Activated CD4-positive, alpha-beta T cell treated with anti-CD3 and anti-CD28 coated beads, Interleukin-2, Interleukin-6, amounts not matched to agents 100 ng/mL and 50 ng/mL, durations not matched to agents 16 hours and 8 hours (primary cell): Measurements from ENCODE around the gene KCNT2.

Experiments
- DNase-seq: peaks from one replicate; pipeline ENCODE4 v3.0.0-alpha.2; 2020

The KCNT2 gene

GRCh38 chr1:196442366-196442765, 165.9 kb downstream of the KCNT2 start:
- DNase-seq = no peak

DNA sequence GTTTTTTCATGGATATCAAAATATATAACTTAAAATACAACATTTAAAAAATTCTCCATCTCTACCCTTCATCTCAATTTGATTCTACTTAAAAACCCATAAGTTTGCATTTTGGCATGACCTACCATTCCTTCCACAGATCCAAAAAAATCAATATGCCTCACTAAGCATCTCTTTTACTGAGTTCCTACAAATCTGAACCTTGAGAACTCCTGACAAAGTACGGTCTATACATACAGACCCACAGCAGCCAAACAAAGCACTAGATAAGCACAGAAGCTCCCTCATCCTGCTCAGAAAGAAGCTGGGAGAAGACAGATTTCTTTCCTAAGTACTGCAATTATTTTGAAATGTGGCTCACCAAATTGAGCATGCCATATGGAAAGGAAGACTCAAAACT, 167.5 kb downstream of the KCNT2 start:
- DNase-seq = no peak

DNA sequence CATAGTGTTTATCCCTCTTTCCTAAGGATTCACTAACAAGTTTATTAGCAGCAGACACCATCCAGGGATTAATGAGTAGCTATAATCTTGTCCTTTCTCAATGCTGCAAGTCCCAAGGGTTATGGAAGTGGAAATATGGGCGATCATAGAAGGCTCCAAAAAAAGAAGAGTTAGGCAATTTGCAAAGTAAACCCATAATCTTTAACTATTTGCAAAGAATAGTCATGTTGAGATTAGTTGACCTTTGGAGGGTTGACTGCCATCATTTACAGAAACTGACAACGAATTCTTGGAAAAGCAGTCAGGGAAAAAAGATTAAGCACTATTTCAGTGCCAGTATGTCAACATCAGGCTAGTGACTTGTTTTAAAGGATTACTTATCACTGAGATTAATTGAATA, 169.9 kb downstream of the KCNT2 start:
- no peak for DNase-seq

DNA sequence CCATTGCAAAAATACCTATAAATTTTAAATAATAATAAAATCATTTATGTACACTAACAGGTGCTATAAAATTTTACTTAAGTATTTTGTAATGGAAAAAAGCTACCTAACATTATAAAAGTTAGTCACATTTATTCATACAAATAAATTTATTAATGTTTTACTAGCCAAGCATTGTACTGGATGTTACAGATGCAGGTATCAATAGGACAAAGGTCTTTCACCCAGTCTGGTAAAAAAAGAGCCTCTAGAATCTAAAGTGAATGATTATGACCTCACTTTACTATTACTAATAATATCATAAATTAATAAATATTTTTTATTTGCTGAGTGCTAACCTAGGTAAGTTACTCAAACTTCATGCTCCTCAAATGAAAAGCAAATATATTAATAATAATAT, 170.6 kb downstream of the KCNT2 start:
- no peak for DNase-seq

DNA sequence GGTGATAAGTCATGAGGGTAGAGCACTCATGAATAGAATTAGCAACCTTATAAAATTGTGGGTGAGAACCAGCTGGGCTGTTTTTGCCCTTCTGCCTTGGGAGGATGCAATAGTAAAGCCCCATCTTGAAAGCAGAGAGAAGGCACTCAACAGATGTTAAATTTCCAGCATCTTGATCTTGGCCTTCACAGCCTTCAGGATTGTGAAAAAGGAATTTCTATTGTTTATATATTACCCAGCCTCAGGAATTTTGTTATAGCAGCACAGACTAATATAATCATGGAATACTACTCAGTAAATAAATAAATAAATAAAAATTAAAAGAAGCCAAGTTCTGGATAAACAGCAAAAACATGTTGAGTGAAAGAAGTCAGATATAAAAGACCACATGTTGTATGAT, 175.2 kb downstream of the KCNT2 start:
- no peak for DNase-seq

DNA sequence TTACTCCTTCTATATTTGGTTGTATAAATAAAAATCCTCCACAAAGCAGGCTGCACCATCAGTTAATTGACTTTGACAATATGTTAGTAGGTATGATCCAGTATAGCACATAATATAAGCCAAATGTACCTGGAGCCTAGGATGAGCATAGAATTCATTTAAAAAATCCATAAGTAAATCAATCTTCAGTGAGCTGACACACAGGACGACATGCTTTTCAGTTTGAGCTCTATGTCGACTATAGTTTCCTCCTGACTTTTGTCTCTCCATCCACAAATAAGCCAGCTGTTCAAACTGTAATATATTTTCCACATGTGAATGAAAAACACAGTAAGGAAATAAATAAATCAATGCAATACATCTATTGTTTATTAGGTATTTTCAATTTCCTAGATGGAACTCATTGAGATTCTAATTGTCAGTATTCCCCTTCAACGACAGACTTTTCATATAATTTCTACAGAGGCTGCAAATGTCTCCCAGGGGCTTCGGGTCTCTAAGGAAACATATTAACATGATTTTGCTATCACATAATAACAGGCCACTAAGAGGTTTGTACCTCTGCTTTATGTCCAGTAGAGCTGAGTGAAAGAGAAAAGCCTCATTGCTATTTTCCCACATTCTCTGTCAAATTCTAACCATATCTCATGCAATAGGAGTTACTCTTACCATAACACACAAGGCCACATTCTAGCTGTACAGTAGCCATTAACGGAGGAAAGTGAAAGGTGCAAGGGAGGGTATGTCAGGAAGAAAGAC, 180.1 kb downstream of the KCNT2 start:
- DNase-seq = no peak

DNA sequence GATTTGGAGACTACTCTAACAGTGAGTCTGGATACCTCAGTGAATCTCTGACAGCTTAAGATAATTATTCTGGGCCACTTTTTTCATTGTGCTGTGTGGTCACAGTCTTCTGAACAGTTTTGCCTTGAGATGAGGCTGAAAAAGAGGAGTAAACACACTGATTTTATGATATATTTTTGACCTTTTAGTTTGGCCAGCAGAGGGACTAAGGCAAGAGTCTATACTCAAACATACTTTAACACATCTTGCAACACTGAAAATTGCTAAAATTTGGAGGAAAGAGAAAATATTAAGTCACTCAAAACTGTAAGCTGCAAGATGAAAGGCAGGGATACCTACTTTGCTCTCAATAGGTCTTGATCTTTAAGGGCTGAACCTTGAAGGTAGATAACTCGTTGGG, 182.7 kb downstream of the KCNT2 start:
- no peak for DNase-seq

DNA sequence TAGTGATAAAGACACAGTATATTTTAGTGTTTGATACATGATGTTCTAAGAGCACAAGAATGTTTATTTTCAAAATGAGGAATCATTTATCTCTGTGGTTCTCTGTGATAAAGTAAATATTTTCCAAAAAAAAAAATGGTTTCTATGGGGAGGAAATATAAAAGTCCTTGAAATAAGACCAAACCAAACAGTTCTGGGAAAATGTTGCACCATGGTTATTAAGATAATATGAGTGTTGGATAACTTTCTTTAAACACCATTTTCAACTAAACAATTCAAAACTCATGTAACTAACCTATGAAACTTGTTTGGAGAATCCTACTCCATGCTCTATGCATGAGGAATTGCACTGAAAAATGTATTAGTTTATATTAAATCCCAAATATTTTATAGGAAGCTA, 184.6 kb downstream of the KCNT2 start:
- no peak for DNase-seq

DNA sequence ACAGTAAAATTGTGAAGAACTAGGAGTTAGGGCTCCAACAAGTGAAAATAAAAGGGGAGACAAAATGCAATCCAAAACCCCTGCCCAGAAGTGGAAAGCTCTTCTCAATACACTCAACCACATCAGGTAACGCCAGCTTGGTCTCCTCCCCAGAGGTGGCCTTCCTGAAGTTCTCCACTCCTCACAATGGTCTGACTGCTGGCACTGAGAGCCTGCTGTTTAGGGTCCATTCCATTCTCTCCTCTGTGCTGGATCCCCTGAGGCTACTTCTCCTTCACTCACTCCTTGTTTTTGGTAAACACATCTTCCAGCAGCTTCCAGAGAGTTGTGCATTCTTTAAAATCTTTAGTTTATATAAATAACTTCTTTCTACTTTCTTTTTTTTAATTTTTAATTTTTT, 189.5 kb downstream of the KCNT2 start:
- DNase-seq = no peak

DNA sequence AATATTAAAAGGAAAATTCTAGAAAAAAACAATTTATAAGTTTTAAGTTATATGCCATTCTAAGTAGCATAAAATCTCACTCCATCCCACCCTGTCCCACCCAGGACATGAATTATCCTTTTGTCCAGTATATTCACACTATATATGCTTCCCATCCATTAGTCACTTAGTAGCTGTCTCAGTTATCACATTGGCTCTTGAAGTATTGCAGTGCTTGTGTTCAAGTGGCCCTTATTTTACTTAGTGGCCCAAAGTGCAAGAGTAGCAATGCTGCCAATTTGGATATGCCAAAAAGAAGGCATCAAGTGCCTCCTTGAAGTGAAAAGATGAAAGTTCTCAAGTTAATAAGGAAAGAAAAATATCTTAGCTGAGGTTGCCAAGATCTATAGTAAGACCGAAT, 192.3 kb downstream of the KCNT2 start:
- no peak for DNase-seq

DNA sequence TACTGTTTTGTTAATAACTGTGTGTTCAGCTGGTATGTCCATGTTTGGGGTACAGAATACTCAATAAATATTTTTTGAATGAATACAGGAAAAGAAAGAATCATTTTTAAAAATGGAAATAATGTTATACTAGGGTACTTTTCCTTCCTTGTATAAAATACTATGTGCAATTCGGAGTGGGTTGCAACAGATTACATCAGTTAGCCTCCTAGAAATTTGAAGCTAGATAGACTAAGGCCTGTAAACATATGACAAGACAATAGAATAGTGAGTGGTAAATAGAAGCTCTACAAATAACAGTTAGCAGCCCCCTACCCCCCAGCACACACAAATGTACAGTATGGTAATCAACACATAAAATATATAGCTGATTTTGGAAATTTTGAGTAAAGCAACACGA, 195.9 kb downstream of the KCNT2 start:
- no peak for DNase-seq

DNA sequence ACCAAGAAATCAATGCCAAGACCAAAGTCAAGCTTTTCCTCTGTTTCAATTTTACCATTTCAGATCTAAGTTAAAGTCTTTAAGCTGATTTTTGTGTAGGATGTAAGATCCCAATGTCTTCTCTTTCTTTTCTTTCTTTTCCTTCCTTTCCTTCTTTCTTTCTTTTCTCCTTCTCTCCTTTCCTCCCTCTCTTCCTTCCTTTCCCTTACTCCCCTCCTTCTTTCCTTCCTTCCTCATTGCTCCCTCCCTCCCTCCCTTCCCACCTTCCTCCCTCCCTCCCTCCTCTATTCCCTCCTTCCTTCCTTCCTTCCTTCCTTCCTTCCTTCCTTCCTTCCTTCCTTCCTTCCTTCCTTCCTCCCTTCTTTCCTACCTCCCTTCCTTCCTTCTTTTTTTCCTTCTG, 197.5 kb downstream of the KCNT2 start:
- DNase-seq = no peak

- no peak for DNase-seq
Observed at GRCh38 chr1:196409586-196409985, 198.7 kb downstream of the KCNT2 start.

DNA sequence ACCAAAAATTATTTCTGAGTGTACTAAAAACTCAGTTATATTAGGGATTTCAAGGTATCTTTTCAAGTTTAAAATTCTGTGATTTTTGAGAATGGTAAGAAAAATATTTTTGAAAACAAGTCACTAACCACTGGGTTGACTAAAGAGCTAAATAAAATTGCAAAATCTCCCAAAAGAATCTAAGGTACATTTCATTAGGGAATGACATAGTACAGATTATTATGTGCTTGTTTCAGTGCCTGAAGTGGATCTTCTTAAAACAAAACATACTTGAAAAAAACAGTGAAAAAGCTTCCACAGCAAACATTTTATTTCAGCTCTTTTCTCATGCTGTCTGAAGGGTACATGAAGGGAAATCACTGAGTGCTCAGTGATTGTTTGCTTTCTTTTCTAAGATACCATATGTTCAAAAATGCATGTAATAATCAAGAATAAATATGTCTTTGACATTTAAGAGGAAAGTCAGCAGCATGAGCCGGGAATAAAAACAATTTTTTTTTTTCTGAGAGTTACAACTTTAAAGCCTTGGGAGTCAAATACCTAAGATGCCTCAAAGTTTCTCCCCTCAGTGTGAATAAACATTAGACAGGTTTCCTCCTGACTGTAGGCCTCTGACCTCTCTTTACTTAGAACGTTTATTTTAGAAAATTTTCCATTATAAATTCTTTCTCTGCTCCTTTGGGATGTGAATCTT, 200.7 kb downstream of the KCNT2 start:
- DNase-seq = no peak

GRCh38 chr1:196405839-196406238, 202.4 kb downstream of the KCNT2 start:
- DNase-seq = no peak

- no peak for DNase-seq
Observed at GRCh38 chr1:196403803-196404690, 204.2 kb downstream of the KCNT2 start.

GRCh38 chr1:196401891-196402290, 206.3 kb downstream of the KCNT2 start:
- DNase-seq = no peak

DNA sequence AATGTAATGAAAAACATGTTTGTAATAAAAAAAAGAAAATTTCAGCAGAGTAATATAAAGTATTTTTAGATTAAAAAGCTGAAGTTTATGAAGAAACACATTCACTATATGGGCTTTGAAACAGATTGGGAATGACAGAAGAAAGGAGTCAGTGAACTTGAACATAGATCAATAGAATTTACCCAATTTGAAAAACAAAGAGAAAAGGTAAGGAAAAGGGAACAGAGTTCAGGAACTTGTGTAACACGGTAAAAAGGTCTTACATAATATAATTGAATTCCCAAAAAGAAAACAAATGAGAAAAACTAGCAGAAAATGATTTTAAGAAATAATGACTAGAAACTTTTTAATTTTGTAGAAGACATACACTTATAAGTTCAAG, 206.8 kb downstream of the KCNT2 start:
- no peak for DNase-seq

- no peak for DNase-seq
Observed at GRCh38 chr1:196400478-196401451, 207.5 kb downstream of the KCNT2 start.

GRCh38 chr1:196399713-196400112, 208.5 kb downstream of the KCNT2 start:
- no peak for DNase-seq

DNA sequence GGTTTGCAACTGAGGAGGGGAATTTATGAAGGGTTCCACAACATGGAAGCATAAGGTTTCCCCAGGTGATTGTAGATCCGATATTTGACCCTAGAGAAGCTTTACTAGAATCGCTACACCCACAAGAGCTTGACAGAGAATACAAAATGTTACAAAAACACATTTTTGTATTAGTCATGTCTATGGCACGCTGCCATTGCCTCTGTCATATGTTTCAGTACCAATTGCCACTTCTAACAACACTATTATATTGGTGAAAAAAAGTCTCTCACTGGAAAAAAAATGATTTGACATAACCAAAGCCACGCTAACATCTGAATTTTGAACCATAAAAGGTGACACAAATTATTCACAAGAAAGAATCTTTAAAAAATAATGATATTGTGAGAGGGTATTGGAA, 214.5 kb downstream of the KCNT2 start:
- DNase-seq = no peak

- no peak for DNase-seq
Observed at GRCh38 chr1:196393282-196393681, 215.0 kb downstream of the KCNT2 start.

- DNase-seq = no peak
Observed at GRCh38 chr1:196387766-196388165, 220.5 kb downstream of the KCNT2 start.
